ENCODE data around the gene MED17.
"Not testable (repeated sequence)": the region's sequence is repeated elsewhere in the genome, so short reads cannot be mapped to it uniquely, and the experiment has no call there.

Gene MED17

DNA sequence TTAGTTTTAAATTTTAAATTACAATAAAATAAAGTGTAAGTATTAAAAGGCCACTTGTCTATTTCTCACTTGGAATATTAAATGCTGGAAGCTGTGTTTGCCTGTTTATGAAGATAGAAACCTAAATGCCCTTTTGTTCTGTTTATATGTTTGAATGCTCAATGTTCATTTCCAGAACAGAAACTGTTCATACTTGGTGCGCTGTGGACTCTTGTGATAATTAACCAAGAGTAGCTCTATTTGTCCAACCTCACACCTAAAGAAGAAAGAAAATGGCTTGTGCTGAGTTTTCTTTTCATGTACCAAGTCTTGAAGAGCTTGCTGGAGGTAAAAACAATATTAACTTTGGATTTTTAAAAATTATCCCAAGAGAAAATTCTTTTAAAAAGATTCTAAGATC is 37.0 kb upstream of the MED17 start:
- H3K4me1 Mint-ChIP-seq, result peaks cover 27% of the 10 kb centered on the region
- no peaks in the 10 kb centered on the region for H3K9me3 Mint-ChIP-seq
- no peak overlapping the region for H3K27ac Mint-ChIP-seq
- DNase-seq (no peak), ATAC-seq (no peak)
- H3K4me3 Mint-ChIP-seq, result no peak overlapping the region
- no peaks in the 10 kb centered on the region for H3K27me3 Mint-ChIP-seq

DNA sequence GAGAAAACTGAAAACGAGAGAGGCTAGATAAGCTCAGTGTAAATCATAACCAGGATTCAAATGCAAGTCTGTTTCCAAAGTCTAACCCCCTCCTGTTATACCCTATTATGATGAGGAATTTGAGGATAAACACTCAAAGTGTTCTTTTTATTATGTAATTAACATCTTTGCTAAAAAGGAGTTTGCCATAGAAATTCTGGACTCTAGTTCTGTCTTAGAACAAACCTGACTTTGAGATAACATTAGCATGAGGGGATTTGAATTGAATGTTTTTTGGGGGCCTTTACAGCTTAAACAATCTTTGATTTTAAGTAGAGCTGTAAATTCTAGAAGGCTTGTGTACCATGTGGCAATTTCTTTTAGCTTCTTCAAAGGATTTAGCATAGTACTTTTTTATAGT is 33.1 kb upstream of the MED17 start:
- ATAC-seq, result no peak
- DNase-seq, result no peak
- Mint-ChIP-seq H3K27me3 (no peaks in the 10 kb centered on the region), H3K9me3 (no peaks in the 10 kb centered on the region), H3K4me1 (no peaks in the 10 kb centered on the region), H3K27ac (no peak overlapping the region), H3K4me3 (no peak overlapping the region)

DNA sequence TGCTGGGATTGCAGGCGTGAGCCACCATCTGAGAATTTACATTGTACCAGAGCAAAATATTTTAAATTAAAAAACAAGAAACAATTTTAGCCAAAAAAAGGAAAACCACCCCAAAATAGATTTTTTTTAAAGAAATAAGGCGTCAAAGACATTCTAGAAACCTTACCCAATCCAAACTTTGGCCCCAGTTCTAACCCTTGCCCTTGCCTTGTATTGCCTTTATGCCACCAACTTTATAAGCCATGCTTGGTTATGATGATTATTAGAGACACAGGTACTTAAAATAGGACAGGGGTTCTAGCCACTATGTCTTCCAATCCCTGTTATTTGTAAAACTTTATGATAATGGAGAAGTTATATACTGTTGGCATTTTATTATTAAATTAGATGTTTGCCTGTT is 30.8 kb upstream of the MED17 start:
- Mint-ChIP-seq H3K4me3 (no peak overlapping the region), H3K4me1 (no peaks in the 10 kb centered on the region), H3K27ac (no peak overlapping the region), H3K27me3 (no peaks in the 10 kb centered on the region), H3K9me3 (no peaks in the 10 kb centered on the region)
- DNase-seq, result no peak
- ATAC-seq, result no peak

DNA sequence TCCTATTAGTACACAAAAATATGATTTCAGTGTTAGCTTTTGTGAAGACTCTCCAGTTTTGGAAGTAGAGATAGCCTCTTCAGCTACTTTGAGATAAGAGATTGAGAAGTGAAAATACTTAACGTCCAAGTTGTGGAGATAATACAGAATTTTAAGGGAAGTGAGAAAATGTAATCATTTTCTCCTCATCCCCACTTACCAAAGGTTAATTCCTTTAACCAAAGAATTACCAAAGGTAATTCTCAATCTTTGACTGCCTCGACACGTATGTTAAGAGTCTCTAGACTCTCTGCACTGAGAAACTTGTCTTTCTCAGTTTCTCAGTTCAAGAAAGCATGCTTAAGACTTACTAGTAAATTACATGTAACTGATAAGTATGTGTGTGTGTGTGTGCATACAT is 27.3 kb upstream of the MED17 start:
- no peak for DNase-seq
- Mint-ChIP-seq H3K4me3 (no peak overlapping the region), H3K27ac (no peak overlapping the region), H3K27me3 (no peaks in the 10 kb centered on the region), H3K9me3 (no peaks in the 10 kb centered on the region), H3K4me1 (no peaks in the 10 kb centered on the region)
- no peak for ATAC-seq

DNA sequence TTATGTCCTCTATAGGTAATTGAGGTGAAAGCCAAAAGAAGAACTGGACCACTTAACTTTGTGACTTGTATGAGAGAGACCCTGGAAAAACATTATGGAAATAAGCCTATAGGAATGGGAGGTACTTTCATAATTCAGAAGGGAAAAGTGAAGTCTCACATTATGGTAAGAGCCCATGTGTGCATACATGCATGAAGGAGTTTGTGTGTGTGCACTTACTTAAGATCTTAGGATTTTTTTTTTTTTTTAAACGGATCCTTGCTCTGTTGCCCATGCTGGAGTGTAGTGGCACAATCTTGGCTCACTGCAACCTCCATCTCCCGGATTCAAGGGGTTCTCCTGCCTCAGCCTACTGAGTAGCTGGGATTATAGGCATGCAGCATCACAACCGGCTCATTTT is 26.8 kb upstream of the MED17 start:
- Mint-ChIP-seq H3K4me1 (no peaks in the 10 kb centered on the region), H3K9me3 (no peaks in the 10 kb centered on the region), H3K27ac (no peak overlapping the region), H3K4me3 (no peak overlapping the region), H3K27me3 (no peaks in the 10 kb centered on the region)
- DNase-seq (no peak), ATAC-seq (no peak)

DNA sequence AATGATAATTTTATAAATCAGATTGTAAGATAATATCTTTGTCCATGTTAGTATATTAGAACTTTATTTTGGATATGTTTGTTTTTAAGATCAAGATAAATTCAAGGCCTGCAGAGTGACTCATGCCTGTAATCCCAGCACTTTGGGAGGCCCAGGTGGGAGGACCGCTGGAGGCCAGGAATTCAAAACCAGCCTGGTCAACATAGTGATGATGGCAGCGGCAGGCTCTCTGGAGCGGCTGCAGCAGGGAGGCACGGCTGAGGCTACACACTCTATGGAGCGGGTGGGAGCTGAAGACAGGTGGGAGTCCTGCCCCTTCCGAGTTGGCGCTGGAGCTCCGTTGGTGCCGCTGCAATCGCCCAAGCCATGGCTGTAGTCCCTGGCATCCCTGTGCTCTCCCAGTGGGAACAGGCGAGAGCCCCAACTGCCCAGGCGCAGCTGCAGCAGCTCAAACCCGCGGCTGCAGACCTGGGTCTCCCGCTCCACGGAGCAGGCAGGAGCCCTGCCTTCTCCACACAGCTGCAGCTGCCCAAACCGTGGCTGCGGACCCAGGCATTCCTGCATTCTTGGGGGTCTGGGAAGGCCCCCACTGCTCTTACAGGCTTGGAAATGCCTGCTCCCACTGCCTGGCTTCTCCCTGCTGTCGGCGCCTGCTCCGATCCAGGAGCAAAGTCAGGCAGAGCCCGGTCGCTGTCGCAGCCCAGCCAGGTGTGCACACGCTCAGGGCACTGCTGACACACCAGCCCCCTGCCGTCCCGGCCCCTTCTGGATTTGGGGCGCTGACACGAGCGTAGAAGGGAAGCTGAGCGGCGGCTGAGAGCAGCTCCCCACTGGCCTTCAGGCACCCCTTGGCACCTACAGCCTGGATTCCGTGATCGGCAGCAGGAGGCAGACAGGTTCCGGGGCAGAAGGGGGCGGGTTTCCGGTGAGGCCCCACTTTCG is 25.9 kb upstream of the MED17 start:
- H3K27ac Mint-ChIP-seq, result no peak overlapping the region
- no peaks in the 10 kb centered on the region for H3K9me3 Mint-ChIP-seq

DNA sequence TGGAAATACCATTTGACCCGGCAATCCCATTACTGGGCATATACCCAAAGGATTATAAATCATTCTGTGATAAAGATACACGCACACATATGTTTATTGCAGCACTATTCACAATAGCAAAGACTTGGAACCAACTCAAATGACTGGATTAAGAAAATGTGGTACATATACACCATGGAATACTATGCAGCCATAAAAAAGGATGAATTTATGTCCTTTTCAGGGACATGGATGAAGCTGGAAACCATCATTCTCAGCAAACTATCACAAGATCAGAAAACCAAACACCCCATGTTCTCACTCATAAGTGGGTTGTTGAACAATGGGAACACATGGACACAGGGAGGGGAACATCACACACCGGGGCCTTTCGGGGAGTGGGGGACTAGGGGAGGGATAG is 25.0 kb upstream of the MED17 start:
- not testable (repeated sequence) for DNase-seq, H3K4me1 Mint-ChIP-seq, ATAC-seq, H3K9me3 Mint-ChIP-seq, H3K27ac Mint-ChIP-seq, H3K4me3 Mint-ChIP-seq, H3K27me3 Mint-ChIP-seq

More for the DNA sequence above, 25.9 kb upstream of the MED17 start:
- no peaks in the 10 kb centered on the region for H3K4me1 Mint-ChIP-seq
- ATAC-seq (no peak), DNase-seq (no peak)
- H3K4me3 Mint-ChIP-seq, result no peak overlapping the region
- no peaks in the 10 kb centered on the region for H3K27me3 Mint-ChIP-seq

DNA sequence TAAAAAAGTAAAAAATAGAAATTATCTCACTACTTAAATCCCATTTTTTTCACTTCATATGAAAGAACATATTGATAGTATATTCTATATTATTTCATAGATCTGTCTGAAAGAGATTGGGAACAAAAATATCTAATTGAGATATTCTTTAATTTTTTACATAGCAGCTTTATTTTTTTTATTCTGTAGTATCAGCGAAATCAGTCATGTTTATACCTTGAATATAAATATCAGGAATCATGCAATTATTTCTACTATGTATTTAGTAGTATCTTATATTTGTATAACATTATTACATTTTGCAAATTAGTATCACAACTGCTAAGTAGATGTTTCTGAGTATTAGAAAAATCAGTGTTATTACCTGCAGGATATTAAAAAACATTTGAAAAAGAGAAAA is 22.2 kb upstream of the MED17 start:
- ATAC-seq (no peak), DNase-seq (no peak)
- H3K4me1 Mint-ChIP-seq, result no peaks in the 10 kb centered on the region
- peaks cover 3 to 11% of the 10 kb centered on the region in 2 donors for H3K9me3 Mint-ChIP-seq
- no peaks in the 10 kb centered on the region for H3K27me3 Mint-ChIP-seq
- no peak overlapping the region for H3K4me3 Mint-ChIP-seq
- no peak overlapping the region for H3K27ac Mint-ChIP-seq

DNA sequence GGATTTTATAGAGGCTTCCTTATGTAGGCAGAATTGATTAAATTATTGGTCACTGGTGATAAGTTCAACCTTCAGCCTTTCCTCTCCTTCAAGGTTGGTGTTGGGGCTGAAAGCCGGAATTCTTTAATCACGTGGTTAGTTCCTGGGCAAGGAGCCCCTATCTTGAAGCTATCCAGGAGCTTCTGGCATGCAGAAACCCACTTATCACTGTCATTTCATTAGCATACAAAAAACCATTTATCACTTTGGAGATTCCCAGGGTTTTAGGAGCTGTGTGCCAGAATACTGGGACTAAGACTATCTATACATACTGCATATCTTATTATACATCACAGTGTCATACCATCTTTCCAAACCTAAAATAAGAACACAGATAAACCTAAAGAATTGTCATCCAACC is 18.5 kb upstream of the MED17 start:
- ATAC-seq, result no peak
- no peaks in the 10 kb centered on the region for H3K27me3 Mint-ChIP-seq
- DNase-seq, result no peak
- H3K27ac Mint-ChIP-seq, result peak overlapping the region in 1 of 2 donors; percentile 67
- H3K4me3 Mint-ChIP-seq, result no peak overlapping the region
- no peaks in the 10 kb centered on the region for H3K4me1 Mint-ChIP-seq
- peaks cover 5 to 24% of the 10 kb centered on the region in 2 donors for H3K9me3 Mint-ChIP-seq

DNA sequence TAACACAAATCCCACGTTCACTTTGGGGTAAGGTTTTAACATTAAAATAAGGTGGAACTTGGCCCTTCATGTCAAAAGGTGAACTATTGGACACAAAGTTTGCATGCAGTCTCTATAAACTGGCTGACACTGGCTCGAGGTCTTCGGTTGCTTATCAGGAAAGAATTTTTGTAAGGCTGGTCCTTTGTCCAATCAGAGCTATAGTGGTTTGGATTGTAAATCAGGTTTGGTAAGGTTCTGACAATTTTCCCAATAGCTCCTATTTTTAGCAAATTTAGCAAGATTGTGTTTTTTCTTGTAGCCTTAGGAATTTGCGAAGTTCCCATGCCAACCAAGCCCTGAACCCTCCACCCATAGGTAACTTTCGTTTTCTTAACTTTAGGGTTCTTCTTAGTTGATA is 17.6 kb upstream of the MED17 start:
- Mint-ChIP-seq H3K27me3 (no peaks in the 10 kb centered on the region), H3K4me1 (no peaks in the 10 kb centered on the region), H3K9me3 (peaks cover 5 to 24% of the 10 kb centered on the region in 2 donors), H3K4me3 (no peak overlapping the region), H3K27ac (no peak overlapping the region)
- DNase-seq (no peak), ATAC-seq (no peak)

DNA sequence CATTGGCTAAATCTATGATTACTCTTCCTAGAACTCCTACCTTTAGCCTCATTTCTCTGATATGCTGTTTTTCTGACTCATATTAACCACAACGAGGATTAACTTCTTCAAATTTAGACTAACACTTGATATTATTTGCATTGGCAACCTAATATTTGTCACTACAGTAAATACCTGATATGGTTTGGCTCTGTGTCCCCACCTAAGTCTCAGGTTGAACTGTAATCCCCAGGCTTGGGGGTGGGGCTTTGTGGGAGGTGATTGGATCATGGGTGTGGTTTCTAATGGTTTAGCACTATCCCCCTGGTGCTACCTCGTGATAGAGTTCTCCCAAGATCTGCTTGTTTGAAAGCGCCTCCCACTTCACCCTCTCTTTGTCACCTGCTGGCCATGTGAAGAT is 17.1 kb upstream of the MED17 start:
- no peaks in the 10 kb centered on the region for H3K27me3 Mint-ChIP-seq
- ATAC-seq, result no peak
- no peak overlapping the region for H3K27ac Mint-ChIP-seq
- H3K9me3 Mint-ChIP-seq, result peaks cover 5 to 24% of the 10 kb centered on the region in 2 donors
- H3K4me3 Mint-ChIP-seq, result no peak overlapping the region
- DNase-seq, result no peak
- H3K4me1 Mint-ChIP-seq, result no peaks in the 10 kb centered on the region

DNA sequence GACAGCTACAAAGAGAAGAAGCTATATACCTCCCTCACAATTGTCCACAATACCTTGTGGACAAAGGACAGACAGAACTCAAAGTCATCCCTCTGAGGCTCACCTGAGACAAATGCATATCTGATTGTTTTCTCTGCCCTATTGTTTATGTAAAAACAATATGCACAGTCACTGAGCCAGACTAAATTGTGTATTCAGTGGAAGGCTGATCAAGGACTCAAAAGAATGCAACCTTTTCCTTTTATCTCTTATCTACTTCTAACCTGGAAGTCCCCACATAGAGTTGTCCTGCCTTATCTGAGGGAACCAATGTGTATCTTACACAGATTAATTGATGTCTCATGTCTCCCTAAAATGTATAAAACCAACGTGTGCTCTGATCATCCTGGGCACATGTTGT is 13.9 kb upstream of the MED17 start:
- Mint-ChIP-seq H3K4me1 (no peaks in the 10 kb centered on the region), H3K27me3 (no peaks in the 10 kb centered on the region), H3K4me3 (no peak overlapping the region), H3K27ac (no peak overlapping the region), H3K9me3 (peaks cover 5 to 34% of the 10 kb centered on the region in 2 donors)
- DNase-seq (no peak), ATAC-seq (no peak)

DNA sequence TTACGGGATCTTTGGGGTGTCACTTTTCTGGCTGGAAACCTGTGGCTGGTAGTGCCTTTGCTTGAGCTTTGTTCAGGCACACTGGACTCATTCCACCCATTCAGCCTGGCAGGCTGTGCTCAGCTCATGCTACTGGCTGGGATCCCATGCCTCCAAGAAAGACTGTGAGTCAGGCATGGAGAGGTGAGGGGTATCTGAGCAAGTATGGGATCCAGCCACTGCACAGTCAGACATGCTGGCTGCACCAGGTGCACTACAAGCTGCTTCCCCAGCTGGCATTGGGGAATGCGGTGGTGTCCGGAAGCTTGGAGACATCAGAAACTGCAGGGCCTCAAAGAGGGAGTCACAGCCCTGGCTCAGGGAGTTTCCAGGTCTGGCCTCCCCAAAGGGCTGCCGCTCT is 12.0 kb upstream of the MED17 start:
- no peak for ATAC-seq
- H3K27ac Mint-ChIP-seq, result no peak overlapping the region
- peaks cover under 1 to 21% of the 10 kb centered on the region in 2 donors for H3K9me3 Mint-ChIP-seq
- no peaks in the 10 kb centered on the region for H3K27me3 Mint-ChIP-seq
- DNase-seq, result no peak
- no peak overlapping the region for H3K4me3 Mint-ChIP-seq
- H3K4me1 Mint-ChIP-seq, result no peaks in the 10 kb centered on the region

DNA sequence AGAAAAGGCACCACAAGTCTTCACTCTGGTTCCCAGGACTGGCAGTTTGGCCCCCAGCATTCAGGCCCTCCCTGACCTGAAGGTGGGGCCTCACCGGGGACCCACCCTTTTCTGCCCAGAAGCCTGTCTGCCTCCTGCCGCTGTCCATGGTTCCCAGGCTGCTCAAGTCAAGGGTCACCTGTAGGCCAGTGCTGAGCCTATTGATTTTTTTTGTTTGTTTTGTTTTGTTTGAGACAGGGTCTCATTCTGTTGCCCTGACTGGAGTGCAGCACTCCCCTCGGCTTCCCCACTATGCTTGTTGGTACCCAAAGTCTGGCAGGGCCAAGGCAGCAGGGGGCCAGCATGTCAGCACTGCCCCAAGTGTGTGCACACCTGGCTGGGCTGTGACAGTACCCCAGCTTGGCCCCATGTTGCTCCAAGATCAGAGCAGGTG is 11.0 kb upstream of the MED17 start:
- DNase-seq (no peak), ATAC-seq (no peak)
- Mint-ChIP-seq H3K27ac (no peak overlapping the region), H3K27me3 (no peaks in the 10 kb centered on the region), H3K4me1 (no peaks in the 10 kb centered on the region), H3K9me3 (peaks cover 0 to 15% of the 10 kb centered on the region in 2 donors), H3K4me3 (no peak overlapping the region)

DNA sequence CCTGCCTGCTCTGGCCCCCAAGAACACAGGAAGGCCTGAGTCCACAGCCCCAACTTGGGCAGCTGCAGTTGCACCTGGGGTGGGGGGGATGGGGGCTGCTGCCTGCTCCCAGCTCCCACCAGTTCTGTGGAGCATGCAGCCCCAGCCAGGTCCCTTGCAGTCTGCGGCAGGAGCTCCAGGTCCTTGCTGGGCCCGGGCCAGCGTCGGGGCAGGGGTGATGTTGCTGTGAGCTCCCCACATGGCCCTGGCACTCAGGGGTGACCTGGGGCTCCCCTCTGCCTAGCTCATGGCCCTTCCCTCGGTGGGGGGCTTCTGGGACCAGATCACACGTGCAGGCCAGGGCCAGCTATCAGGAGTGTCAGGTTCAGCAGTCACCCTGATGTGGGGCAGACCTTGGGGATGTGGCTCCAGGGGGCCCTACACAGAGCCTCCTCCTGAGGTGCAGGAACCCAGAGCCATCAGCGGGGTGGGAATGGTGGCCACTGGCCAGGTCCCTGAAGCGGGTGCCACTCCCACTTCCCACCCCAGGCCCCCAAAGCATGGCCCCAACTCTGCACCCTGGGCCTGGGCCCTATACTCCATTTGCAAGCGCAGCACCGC is 10.4 kb upstream of the MED17 start:
- Mint-ChIP-seq H3K4me1 (no peaks in the 10 kb centered on the region), H3K4me3 (no peak overlapping the region), H3K9me3 (peaks cover 0 to 11% of the 10 kb centered on the region in 2 donors), H3K27ac (no peak overlapping the region), H3K27me3 (no peaks in the 10 kb centered on the region)
- DNase-seq (no peak), ATAC-seq (peak; percentile 50)

DNA sequence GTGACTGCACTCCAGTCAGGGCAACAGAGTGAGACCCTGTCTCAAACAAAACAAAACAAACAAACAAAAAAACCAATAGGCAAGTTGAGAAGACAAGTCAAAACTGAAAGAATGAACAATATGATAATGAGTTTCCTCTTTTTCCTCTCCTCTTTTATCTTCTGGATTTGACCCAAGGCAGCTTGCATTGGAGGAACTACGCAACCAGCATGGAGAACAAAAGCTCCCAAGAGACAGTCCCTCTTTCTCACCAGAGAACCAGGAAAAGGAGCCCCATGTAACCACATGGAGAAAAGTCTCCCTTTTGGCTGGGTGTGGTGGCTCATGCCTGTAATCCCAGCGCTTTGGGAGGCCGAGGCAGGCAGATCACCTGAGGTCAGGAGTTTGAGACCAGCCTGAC is 9.5 kb upstream of the MED17 start:
- not testable (repeated sequence) for ATAC-seq, DNase-seq, H3K27ac Mint-ChIP-seq, H3K27me3 Mint-ChIP-seq, H3K4me1 Mint-ChIP-seq, H3K4me3 Mint-ChIP-seq
- peaks cover 0 to 11% of the 10 kb centered on the region in 2 donors for H3K9me3 Mint-ChIP-seq

All from stimulated activated naive CD8-positive, alpha-beta T cell treated with anti-CD3 and anti-CD28 coated beads, Interleukin-15, amount 100 ng/mL, for 72 hours (primary cell).